HepG2 (cell line): ENCODE results near the gene CST11.
"Not testable (repeated sequence)": the region's sequence is repeated elsewhere in the genome, so short reads cannot be mapped to it uniquely, and the experiment has no call there.

ENCODE experiments used
- ELF1 ChIP-seq: sonication (generic); formaldehyde crosslinking; IDR thresholded peaks from 2 replicates; pipeline ENCODE4 v1.4.0; 2020; ENCODE audit warnings: missing genetic modification reagents
- MXI1 ChIP-seq: IDR thresholded peaks from 3 replicates; pipeline ENCODE4 v1.6.1; 2012; ENCODE audit warnings: low read depth, low read length, inconsistent platforms, borderline replicate concordance
- NFE2 ChIP-seq: sonication (generic); formaldehyde crosslinking; IDR thresholded peaks from 2 replicates; pipeline ENCODE4 v1.4.0; 2020; ENCODE audit warnings: missing genetic modification reagents
- POLR2A ChIP-seq, 2 experiments: IDR thresholded peaks; 2 replicates each; pipeline ENCODE4 v1.6.1; 2011; ENCODE audit warnings: low read depth in 2 of 2, low read length in 2 of 2, mild to moderate bottlenecking in 1 of 2, moderate library complexity in 1 of 2; ENCODE audit not compliant: insufficient read depth in 1 of 2
- POLR2AphosphoS5 ChIP-seq: IDR thresholded peaks from 2 replicates; pipeline ENCODE4 v1.6.1; 2012; ENCODE audit warnings: low read depth, low read length
- RFX5 ChIP-seq: IDR thresholded peaks from 2 replicates; pipeline ENCODE4 v1.6.1; 2011; ENCODE audit warnings: low read depth, low read length, improper control_type of control experiment
- TF ChIP-seq, protein P1 (sequence below): sonication (generic); formaldehyde crosslinking; IDR thresholded peaks from 2 replicates; pipeline ENCODE4 v1.5.0; 2020; ENCODE audit warnings: mild to moderate bottlenecking, missing genetic modification reagents, moderate library complexity

DNA sequence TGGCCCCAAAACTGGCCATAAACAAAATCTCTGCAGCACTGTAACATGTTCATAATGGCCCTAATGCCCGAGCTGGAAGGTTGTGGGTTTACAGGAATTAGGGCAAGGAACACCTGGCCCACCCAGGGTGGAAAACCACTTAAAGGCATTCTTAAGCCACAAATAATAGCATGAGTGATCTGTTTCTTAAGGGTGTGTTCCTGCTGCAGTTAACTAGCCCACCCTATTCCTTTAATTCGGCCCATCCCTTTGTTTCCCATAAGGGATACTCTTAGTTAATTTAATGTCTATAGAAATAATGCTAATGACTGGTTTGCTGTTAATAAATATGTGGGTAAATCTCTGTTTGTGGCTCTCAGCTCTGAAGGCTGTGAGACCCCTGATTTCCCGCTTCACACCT is 14.3 kb upstream of the CST11 start:
- TF ChIP-seq, protein P1, sequence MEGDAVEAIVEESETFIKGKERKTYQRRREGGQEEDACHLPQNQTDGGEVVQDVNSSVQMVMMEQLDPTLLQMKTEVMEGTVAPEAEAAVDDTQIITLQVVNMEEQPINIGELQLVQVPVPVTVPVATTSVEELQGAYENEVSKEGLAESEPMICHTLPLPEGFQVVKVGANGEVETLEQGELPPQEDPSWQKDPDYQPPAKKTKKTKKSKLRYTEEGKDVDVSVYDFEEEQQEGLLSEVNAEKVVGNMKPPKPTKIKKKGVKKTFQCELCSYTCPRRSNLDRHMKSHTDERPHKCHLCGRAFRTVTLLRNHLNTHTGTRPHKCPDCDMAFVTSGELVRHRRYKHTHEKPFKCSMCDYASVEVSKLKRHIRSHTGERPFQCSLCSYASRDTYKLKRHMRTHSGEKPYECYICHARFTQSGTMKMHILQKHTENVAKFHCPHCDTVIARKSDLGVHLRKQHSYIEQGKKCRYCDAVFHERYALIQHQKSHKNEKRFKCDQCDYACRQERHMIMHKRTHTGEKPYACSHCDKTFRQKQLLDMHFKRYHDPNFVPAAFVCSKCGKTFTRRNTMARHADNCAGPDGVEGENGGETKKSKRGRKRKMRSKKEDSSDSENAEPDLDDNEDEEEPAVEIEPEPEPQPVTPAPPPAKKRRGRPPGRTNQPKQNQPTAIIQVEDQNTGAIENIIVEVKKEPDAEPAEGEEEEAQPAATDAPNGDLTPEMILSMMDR (CRISPR knock-in tag), result not testable (repeated sequence)
- TF ChIP-seq POLR2AphosphoS5; NFE2; POLR2A (IDR thresholded peaks at IDR 0.05; ENCODE audit: insufficient read depth in 1 of 2, low read depth in 2 of 2, low read length in 2 of 2); RFX5; MXI1; ELF1 (CRISPR knock-in tag): not testable (repeated sequence)
